ENCODE data around the gene DOCK8.

DOCK8 gene

GRCh38 chr9:512555-513272 is 298.0 kb downstream of the DOCK8 start:
- DNase-seq = no peak

All from HCEC 1CT (cell line).